Endothelial cell of umbilical vein (primary cell): ENCODE data around the gene TPK1. TPM values are rescaled to one million over a fixed set of nuclear protein-coding genes. Genes with fewer than 3 reads are reported as not detected.

Experiments used
- BruUV-seq: library from RNA; stranded (reverse); fragments of 400-500 nt; replicated peaks from 2 replicates; lab custom pipeline; 2021; lab: Mats Ljungman, UMichigan
- CTCF ChIA-PET: fragments of 300-600, 350-600 bp; sonication (Branson Sonifier 250); formaldehyde crosslinking; loops from one replicate; lab custom pipeline; 2021; ENCODE audit warnings: antibody characterized with exemption, inconsistent platforms; lab: Charles Lee
- POLR2A ChIA-PET: fragments of 300-600, 350-600 bp; sonication (Branson Sonifier 250); formaldehyde crosslinking; loops from one replicate; lab custom pipeline; 2021; ENCODE audit warnings: antibody characterized with exemption, inconsistent platforms; lab: Charles Lee
- DNase-seq: peaks from one replicate; pipeline ENCODE4 v3.0.0-alpha.2; 2011; ENCODE audit warnings: low read depth, low spot score
- FAIRE-seq: peaks from 2 replicates; lab custom pipeline; 2011; peaks lifted over from hg19 to GRCh38; lab: Jason Lieb, UNC
- H2AFZ ChIP-seq: 2 replicates; pipeline ENCODE4 v1.6.0; 2012; ENCODE audit warnings: low read depth, low read length, control low read depth, inconsistent platforms
- H3K27ac ChIP-seq: 2 replicates; pipeline ENCODE4 v1.5.1; 2011; ENCODE audit warnings: low read depth, mild to moderate bottlenecking, control low read depth, low read length, moderate library complexity; ENCODE audit not compliant: insufficient read depth
- H3K27me3 ChIP-seq, 2 experiments: 2 replicates each; pipeline versions ENCODE4 v1.6.0 to v1.6.1; 2011; ENCODE audit warnings: low read length in 2 of 2, mixed read lengths in 1 of 2; ENCODE audit not compliant: control insufficient read depth in 2 of 2, insufficient read depth in 2 of 2
- H3K36me3 ChIP-seq, 2 experiments: 2 replicates in 1 of 2; 3 replicates in 1 of 2; pipeline ENCODE4 v1.5.1; 2011; ENCODE audit warnings: low read length in 2 of 2, mild to moderate bottlenecking in 1 of 2, moderate library complexity in 1 of 2; ENCODE audit not compliant: control insufficient read depth in 2 of 2, insufficient read depth in 2 of 2; ENCODE audit errors: extremely low read depth in 1 of 2
- H3K4me1 ChIP-seq: 3 replicates; pipeline ENCODE4 v1.5.1; 2011; ENCODE audit warnings: mild to moderate bottlenecking, low read length; ENCODE audit not compliant: control insufficient read depth, insufficient read depth; ENCODE audit errors: extremely low read depth
- H3K4me2 ChIP-seq: 2 replicates; pipeline ENCODE4 v1.6.1; 2011; ENCODE audit warnings: low read length, control low read depth, mixed read lengths; ENCODE audit not compliant: insufficient read depth
- H3K4me3 ChIP-seq, 3 experiments: fragments of 200-600 bp in 1 of 3; sonication (generic), shearing (Covaris generic) in 1 of 3; replicated peaks in 1 of 3; 2 replicates each; pipeline ENCODE4 v1.5.1; 2011 to 2016; ENCODE audit warnings: control low read depth in 3 of 3, low read length in 3 of 3, mild to moderate bottlenecking in 2 of 3, inconsistent platforms in 1 of 3, low read depth in 1 of 3, moderate library complexity in 1 of 3; ENCODE audit not compliant: insufficient read depth in 1 of 3
- H3K79me2 ChIP-seq: 2 replicates; pipeline ENCODE4 v1.6.0; 2012; ENCODE audit warnings: low read length, inconsistent platforms; ENCODE audit not compliant: control insufficient read depth, insufficient read depth
- H3K9ac ChIP-seq: replicated peaks from 2 replicates; pipeline ENCODE3; 2011; ENCODE audit warnings: low read length, control low read depth; ENCODE audit not compliant: insufficient read depth; ENCODE audit errors: extremely low read depth
- H3K9me1 ChIP-seq: replicated peaks from 3 replicates; pipeline ENCODE4 v1.6.0; 2011; ENCODE audit warnings: mild to moderate bottlenecking, low read length; ENCODE audit not compliant: control insufficient read depth, insufficient read depth; ENCODE audit errors: extremely low read depth
- H3K9me3 ChIP-seq: replicated peaks from 2 replicates; pipeline ENCODE4 v1.5.1; 2012; ENCODE audit warnings: low read length, inconsistent platforms; ENCODE audit not compliant: control insufficient read depth, insufficient read depth
- H4K20me1 ChIP-seq: replicated peaks from 2 replicates; pipeline ENCODE3; 2011; ENCODE audit warnings: mild to moderate bottlenecking, low read length; ENCODE audit not compliant: control insufficient read depth, insufficient read depth; ENCODE audit errors: extremely low read depth
- EZH2 ChIP-seq: IDR thresholded peaks from 2 replicates; pipeline ENCODE4 v1.6.1; 2012; ENCODE audit warnings: borderline replicate concordance, low read depth, mild to moderate bottlenecking, moderate library complexity, low read length, inconsistent platforms; ENCODE audit not compliant: severe bottlenecking
- FOS ChIP-seq: IDR thresholded peaks from 2 replicates; pipeline ENCODE4 v1.6.1; 2011; ENCODE audit warnings: mild to moderate bottlenecking, low read length, moderate library complexity, borderline replicate concordance; ENCODE audit not compliant: insufficient read depth
- GATA2 ChIP-seq: IDR thresholded peaks from 2 replicates; pipeline ENCODE4 v1.7.0; 2011; ENCODE audit warnings: low read depth, mild to moderate bottlenecking, moderate library complexity, mixed read lengths, low read length; ENCODE audit not compliant: insufficient read length, insufficient read depth
- JUN ChIP-seq: IDR thresholded peaks from 2 replicates; pipeline ENCODE4 v1.6.1; 2011; ENCODE audit warnings: borderline replicate concordance, low read depth; ENCODE audit not compliant: insufficient read length, insufficient read depth
- MYC ChIP-seq: IDR thresholded peaks from one replicate; pipeline ENCODE4 v1.6.1; 2011; ENCODE audit warnings: mild to moderate bottlenecking, low read depth, low read length
- POLR2A ChIP-seq: IDR thresholded peaks from 2 replicates; pipeline ENCODE4 v1.6.1; 2012; ENCODE audit warnings: low read depth, mild to moderate bottlenecking, control low read depth, low read length
- POLR2AphosphoS5 ChIP-seq: IDR thresholded peaks from 2 replicates; pipeline ENCODE4 v1.6.1; 2012; ENCODE audit warnings: low read depth, mild to moderate bottlenecking, control low read depth, low read length, moderate library complexity; ENCODE audit not compliant: insufficient read depth
- dilution Hi-C: fragments of 300-500 bp; cut with MboI; formaldehyde crosslinking; loops from one replicate; pipeline ENCODE4 v1.15.0; 2019; ENCODE audit warnings: low sequenced_read_pairs; ENCODE audit not compliant: extremely low pct_ligation_motif_present
- intact Hi-C: fragments of 100-400 bp; cut with micrococcal nuclease; formaldehyde crosslinking; loops from one replicate; pipeline ENCODE4 v1.10.0; 2022
- polyA plus RNA-seq, 4 experiments: library from polyadenylated mRNA; depleted of rRNA in 3 of 4; stranded (reverse) in 3 of 4; unstranded in 1 of 4; fragments of >200 nt; gene quantifications; 2 replicates each; pipeline versions ENCODE4 v1.2.1 to v1.2.3, GENCODE V29; 2011 to 2012; ENCODE audit warnings: missing spikeins in 1 of 4
- total RNA-seq: library from RNA; stranded (reverse); gene quantifications from 2 replicates; pipeline ENCODE4 v1.2.3, GENCODE V29; 2021
- TF ChIP-seq, protein P1 (sequence below): IDR thresholded peaks from 2 replicates; pipeline ENCODE4 v1.6.1; 2011; ENCODE audit not compliant: insufficient read depth, insufficient read length
- TF ChIP-seq, protein P2 (sequence below), 2 donors: IDR thresholded peaks; 1 replicate in 1 of 2; 2 replicates in 1 of 2; pipeline ENCODE4 v1.5.1; 2011; ENCODE audit warnings: low read length in 2 of 2, mild to moderate bottlenecking in 2 of 2, moderate library complexity in 2 of 2, control low read depth in 1 of 2, inconsistent platforms in 1 of 2, low read depth in 1 of 2; ENCODE audit not compliant: insufficient read depth in 1 of 2; ENCODE audit errors: extremely low read depth in 1 of 2

The TPK1 gene
- total and polyA plus RNA-seq, 2 donors (not counting 3 experiments of a cell fraction or from before 2014, with no cell fraction given), result 7.5 to 9.3 TPM

DNA sequence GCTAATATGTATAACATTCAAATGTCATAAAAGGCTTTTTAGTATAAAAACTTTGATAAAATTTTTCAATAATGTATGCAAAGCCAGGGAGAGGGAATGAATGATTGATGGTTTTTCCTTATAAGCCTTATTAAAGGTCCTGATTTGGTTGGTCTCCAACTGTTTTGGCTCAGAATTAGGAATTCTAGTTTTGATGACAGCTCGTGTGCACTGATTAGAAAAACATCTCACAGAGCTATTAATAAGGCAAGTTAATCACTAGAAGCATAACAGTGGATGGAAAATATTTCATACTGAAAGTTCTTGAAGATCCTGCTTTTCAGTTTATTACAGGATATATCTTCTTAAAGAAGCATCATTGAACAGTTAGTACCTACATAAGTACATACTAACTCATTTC is 317.5 kb downstream of the TPK1 start:
- no peaks in the 10 kb centered on the region for H3K36me3 ChIP-seq
- ChIA-PET CTCF (no interaction called here), POLR2A (no interaction called here)
- H4K20me1 ChIP-seq, result no peaks in the 10 kb centered on the region
- TF ChIP-seq JUN (no peak), EZH2 (no peak), POLR2AphosphoS5 (no peak), FOS (no peak), POLR2A (no peak), MYC (no peak), GATA2 (no peak)
- TF ChIP-seq, protein P1, sequence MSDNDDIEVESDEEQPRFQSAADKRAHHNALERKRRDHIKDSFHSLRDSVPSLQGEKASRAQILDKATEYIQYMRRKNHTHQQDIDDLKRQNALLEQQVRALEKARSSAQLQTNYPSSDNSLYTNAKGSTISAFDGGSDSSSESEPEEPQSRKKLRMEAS, result no peak
- TF ChIP-seq, protein P2, sequence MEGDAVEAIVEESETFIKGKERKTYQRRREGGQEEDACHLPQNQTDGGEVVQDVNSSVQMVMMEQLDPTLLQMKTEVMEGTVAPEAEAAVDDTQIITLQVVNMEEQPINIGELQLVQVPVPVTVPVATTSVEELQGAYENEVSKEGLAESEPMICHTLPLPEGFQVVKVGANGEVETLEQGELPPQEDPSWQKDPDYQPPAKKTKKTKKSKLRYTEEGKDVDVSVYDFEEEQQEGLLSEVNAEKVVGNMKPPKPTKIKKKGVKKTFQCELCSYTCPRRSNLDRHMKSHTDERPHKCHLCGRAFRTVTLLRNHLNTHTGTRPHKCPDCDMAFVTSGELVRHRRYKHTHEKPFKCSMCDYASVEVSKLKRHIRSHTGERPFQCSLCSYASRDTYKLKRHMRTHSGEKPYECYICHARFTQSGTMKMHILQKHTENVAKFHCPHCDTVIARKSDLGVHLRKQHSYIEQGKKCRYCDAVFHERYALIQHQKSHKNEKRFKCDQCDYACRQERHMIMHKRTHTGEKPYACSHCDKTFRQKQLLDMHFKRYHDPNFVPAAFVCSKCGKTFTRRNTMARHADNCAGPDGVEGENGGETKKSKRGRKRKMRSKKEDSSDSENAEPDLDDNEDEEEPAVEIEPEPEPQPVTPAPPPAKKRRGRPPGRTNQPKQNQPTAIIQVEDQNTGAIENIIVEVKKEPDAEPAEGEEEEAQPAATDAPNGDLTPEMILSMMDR (IDR thresholded peaks at IDR 0.05; ENCODE audit: extremely low read depth in 1 of 2, insufficient read depth in 1 of 2, low read depth in 1 of 2, low read length in 2 of 2), result no peak
- FAIRE-seq (no peak), DNase-seq (no peak)
- dilution Hi-C loops, result no loop called here
- H3K79me2 ChIP-seq, result no peaks in the 10 kb centered on the region
- H3K27ac ChIP-seq, result no peak overlapping the region
- H3K9me3 ChIP-seq, result no peaks in the 10 kb centered on the region
- intact Hi-C loops, result loop anchor here (10.0 kb wide), 2 partner anchors 216 to 326 kb away; no protein-coding TSS in a partner anchor
- H3K4me1 ChIP-seq, result no peaks in the 10 kb centered on the region
- BruUV-seq, result no TSS peak
- H3K4me3 ChIP-seq, result no peak overlapping the region
- no peak overlapping the region for H3K4me2 ChIP-seq
- no peaks in the 10 kb centered on the region for H3K9me1 ChIP-seq
- H3K9ac ChIP-seq, result no peak overlapping the region
- H2AFZ ChIP-seq, result no peak overlapping the region
- H3K27me3 ChIP-seq, result no peaks in the 10 kb centered on the region
